ENCODE data around the gene LRP4. TPM values are rescaled to one million over a fixed set of nuclear protein-coding genes. Genes with fewer than 3 reads are reported as not detected.

Gene LRP4
- total and polyA plus RNA-seq, 9 donors: 4.4 to 20.6 (median 11.6) TPM

GRCh38 chr11:46894506-46894905 lies 23.8 kb downstream of the LRP4 start:
- Histone ChIP-seq H3K4me3 (no peak overlapping the region), H3K4me1 (ENCODE audit: insufficient read depth) (no peaks in the 10 kb centered on the region), H3K27ac (no peak overlapping the region), H3K9me3 (no peaks in the 10 kb centered on the region), H3K27me3 (no peaks in the 10 kb centered on the region), H3K36me3 (no peaks in the 10 kb centered on the region)
- intact Hi-C loops (cut with DNase I): loop anchor here in 1 of 4 donors (10.0 kb wide), 1 partner anchor 460 kb away; the partner anchor contains the start of gene MYBPC3
- no peak for DNase-seq
- WGBS, 3 donors: 92 to 94% (median 93%) methylated on average over 16 of the region's 16 CpGs
- TF ChIP-seq EP300 (IDR thresholded peaks at IDR 0.05) (no peak), POLR2A (IDR thresholded peaks at IDR 0.05) (no peak), CTCF (IDR thresholded peaks at IDR 0.05) (no peak)

GRCh38 chr11:46892838-46893237 lies 25.5 kb downstream of the LRP4 start:
- no peak overlapping the region for H3K27ac ChIP-seq
- intact Hi-C loops (cut with DNase I): loop anchor here in 1 of 4 donors (10.0 kb wide), 1 partner anchor 462 kb away; the partner anchor contains the start of gene MYBPC3

DNA sequence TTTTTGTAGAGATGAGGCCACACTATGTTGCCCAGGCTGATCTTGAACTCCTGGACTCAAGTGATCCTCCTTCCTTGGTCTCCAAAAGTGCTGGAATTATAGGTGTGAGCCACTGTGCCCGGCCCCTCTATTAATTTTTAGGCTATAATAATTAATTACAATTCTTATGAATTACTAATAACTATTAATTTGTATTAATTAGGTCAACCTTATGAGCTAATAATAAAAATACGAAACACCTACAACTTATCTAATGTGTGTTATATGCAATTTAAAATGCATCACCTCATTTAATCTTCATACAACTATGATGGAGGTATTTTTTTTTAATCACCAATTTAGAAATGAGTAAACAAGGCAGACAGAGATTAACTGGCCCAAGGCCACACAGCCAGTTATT lies 26.2 kb downstream of the LRP4 start:
- DNase-seq: no peak
- TF ChIP-seq POLR2A (IDR thresholded peaks at IDR 0.05) (no peak), EP300 (IDR thresholded peaks at IDR 0.05) (no peak), CTCF (IDR thresholded peaks at IDR 0.05) (no peak)
- no peak overlapping the region for H3K4me3 ChIP-seq
- intact Hi-C loops (cut with DNase I): loop anchor here in 1 of 4 donors (10.0 kb wide), 1 partner anchor 463 kb away; the partner anchor contains the start of gene MYBPC3
- H3K4me1 ChIP-seq (ENCODE audit: insufficient read depth): no peaks in the 10 kb centered on the region
- no peak overlapping the region for H3K27ac ChIP-seq
- H3K27me3 ChIP-seq: no peaks in the 10 kb centered on the region
- no peaks in the 10 kb centered on the region for H3K36me3 ChIP-seq
- H3K9me3 ChIP-seq: no peaks in the 10 kb centered on the region
- WGBS, 3 donors: 92 to 94% (median 94%) methylated on average over 2 of the region's 2 CpGs

More at GRCh38 chr11:46892838-46893237, 25.5 kb downstream of the LRP4 start:
- H3K4me3 ChIP-seq: no peak overlapping the region
- no peaks in the 10 kb centered on the region for H3K36me3 ChIP-seq
- no peak for DNase-seq
- H3K27me3 ChIP-seq: no peaks in the 10 kb centered on the region
- H3K9me3 ChIP-seq: no peaks in the 10 kb centered on the region
- 88 to 95% (median 90%) methylated on average over 9 of the region's 9 CpGs for WGBS, 3 donors
- H3K4me1 ChIP-seq (ENCODE audit: insufficient read depth): no peaks in the 10 kb centered on the region
- TF ChIP-seq CTCF (IDR thresholded peaks at IDR 0.05) (no peak), POLR2A (IDR thresholded peaks at IDR 0.05) (no peak), EP300 (IDR thresholded peaks at IDR 0.05) (no peak)

- Histone ChIP-seq H3K27me3 (no peaks in the 10 kb centered on the region), H3K4me1 (ENCODE audit: insufficient read depth) (no peaks in the 10 kb centered on the region), H3K9me3 (no peaks in the 10 kb centered on the region), H3K27ac (no peak overlapping the region), H3K4me3 (no peak overlapping the region), H3K36me3 (no peaks in the 10 kb centered on the region)
- TF ChIP-seq EP300 (IDR thresholded peaks at IDR 0.05) (no peak), POLR2A (IDR thresholded peaks at IDR 0.05) (no peak), CTCF (IDR thresholded peaks at IDR 0.05) (no peak)
- intact Hi-C loops (cut with DNase I): loop anchor here in 1 of 4 donors (10.0 kb wide), 1 partner anchor 464 kb away; the partner anchor contains the start of gene MYBPC3
- WGBS, 3 donors: 93 to 98% (median 97%) methylated on average over 2 of the region's 2 CpGs
- no peak for DNase-seq
Measured at GRCh38 chr11:46890665-46891064, 27.7 kb downstream of the LRP4 start.

All from ovary (tissue), 9 donors.